SK-N-MC (cell line): ENCODE results near the gene PTGES.

Experiments used
- EZH2 ChIP-seq: fragments of 200-600 bp; sonication (generic); IDR thresholded peaks from one replicate; pipeline ENCODE4 v1.6.1; 2017; ENCODE audit warnings: antibody characterized with exemption
- POLR2AphosphoS5 ChIP-seq: IDR thresholded peaks from 2 replicates; pipeline ENCODE4 v1.6.1; 2012; ENCODE audit warnings: mild to moderate bottlenecking, low read depth, low read length, borderline replicate concordance

DNA sequence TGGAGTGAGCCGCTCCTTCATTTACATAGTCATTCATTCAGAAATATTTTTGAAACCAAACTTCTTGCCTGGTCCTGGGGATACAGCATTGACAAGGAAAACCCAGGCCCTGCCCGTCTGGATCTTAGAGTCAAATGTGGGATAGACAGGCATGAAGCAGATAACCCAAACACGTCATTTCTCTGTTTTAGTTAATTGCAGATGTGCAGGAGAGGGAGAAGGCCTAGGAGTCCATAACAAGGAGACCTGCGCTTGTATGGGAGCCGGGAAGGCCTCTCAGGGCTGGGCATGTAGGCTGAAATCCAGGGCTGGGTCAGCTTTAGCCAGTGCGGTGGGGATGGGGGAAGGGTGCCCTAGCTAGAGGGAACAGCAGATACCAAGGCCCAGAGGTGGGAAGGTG lies 44.0 kb downstream of the PTGES start:
- TF ChIP-seq EZH2 = no peak
- TF ChIP-seq POLR2AphosphoS5 = no peak
